ENCODE results near the gene MMP12. TPM values are rescaled to one million over a fixed set of nuclear protein-coding genes. Genes with fewer than 3 reads are reported as not detected.
"Not testable (repeated sequence)": the region's sequence is repeated elsewhere in the genome, so short reads cannot be mapped to it uniquely, and the experiment has no call there.

The MMP12 gene
- total and polyA plus RNA-seq, 4 donors, result 0.31 to 16.9 (median 1.4) TPM

DNA sequence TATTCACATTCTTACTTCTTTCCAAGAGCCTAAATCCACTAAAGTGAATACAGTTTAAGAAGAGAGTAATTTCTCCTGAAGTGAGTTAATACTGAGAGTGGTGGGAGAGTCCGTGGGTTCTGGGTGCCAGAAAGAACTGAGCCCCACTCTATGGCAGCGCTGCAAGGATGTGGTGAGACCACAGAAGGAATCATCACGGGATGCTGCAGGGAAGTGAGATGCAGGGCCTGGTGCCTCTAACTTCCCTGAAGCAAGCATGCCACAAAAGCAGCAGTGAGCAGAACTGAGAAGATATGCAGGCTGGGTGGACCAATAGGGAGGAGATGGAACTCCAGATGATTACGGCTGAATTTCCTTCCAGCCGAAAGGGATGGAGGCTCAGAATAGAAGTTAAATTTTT is 5.0 kb upstream of the MMP12 start:
- TF ChIP-seq, protein P1, sequence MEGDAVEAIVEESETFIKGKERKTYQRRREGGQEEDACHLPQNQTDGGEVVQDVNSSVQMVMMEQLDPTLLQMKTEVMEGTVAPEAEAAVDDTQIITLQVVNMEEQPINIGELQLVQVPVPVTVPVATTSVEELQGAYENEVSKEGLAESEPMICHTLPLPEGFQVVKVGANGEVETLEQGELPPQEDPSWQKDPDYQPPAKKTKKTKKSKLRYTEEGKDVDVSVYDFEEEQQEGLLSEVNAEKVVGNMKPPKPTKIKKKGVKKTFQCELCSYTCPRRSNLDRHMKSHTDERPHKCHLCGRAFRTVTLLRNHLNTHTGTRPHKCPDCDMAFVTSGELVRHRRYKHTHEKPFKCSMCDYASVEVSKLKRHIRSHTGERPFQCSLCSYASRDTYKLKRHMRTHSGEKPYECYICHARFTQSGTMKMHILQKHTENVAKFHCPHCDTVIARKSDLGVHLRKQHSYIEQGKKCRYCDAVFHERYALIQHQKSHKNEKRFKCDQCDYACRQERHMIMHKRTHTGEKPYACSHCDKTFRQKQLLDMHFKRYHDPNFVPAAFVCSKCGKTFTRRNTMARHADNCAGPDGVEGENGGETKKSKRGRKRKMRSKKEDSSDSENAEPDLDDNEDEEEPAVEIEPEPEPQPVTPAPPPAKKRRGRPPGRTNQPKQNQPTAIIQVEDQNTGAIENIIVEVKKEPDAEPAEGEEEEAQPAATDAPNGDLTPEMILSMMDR (IDR thresholded peaks at IDR 0.05; ENCODE audit: control extremely low read depth, extremely low read depth), result no peak
- Histone ChIP-seq H3K27me3 (ENCODE audit: control insufficient read depth in 3 of 3, insufficient read depth in 3 of 3, low read length in 2 of 3) (no peaks in the 10 kb centered on the region), H3K36me3 (ENCODE audit: control insufficient read depth in 4 of 4, insufficient read depth in 4 of 4, low read length in 4 of 4) (no peaks in the 10 kb centered on the region), H3K9me3 (ENCODE audit: control insufficient read depth in 4 of 4, insufficient read depth in 3 of 4, low read length in 3 of 4) (no peaks in the 10 kb centered on the region), H3K9ac (ENCODE audit: insufficient read depth in 1 of 2, low read length in 2 of 2) (no peak overlapping the region), H3K4me1 (ENCODE audit: control insufficient read depth in 5 of 5, insufficient read depth in 5 of 5, low read length in 5 of 5) (no peaks in the 10 kb centered on the region), H3K27ac (ENCODE audit: low read depth in 1 of 2, low read length in 1 of 2) (no peak overlapping the region), H3K4me3 (no peak overlapping the region)
- 61 to 74% methylated on average over 5 of the region's 5 CpGs for WGBS, 2 donors
- no peak for DNase-seq
- ATAC-seq (ENCODE audit: insufficient read depth, low FRiP score), result no peak

DNA sequence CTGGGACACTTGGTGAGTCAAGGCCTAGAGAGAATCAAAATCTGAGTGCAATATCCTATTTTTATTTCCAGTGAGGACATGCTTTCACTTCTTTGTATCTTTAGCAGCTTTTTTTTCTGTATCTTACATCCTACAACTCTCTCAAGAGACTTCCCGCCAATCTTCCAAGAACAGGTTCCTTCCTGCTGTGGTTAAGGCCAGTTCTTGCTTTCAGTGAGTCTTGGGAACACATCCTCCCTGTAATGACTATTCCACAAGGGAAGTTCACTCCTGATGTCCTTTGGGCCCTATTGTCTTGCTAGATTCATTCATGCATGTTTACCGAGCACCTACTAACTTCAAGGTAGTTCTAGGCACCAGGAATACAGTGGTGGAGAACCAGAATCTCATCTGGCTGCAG is 3.8 kb upstream of the MMP12 start:
- TF ChIP-seq, protein P1 (IDR thresholded peaks at IDR 0.05; ENCODE audit: control extremely low read depth, extremely low read depth), result no peak
- no peak overlapping the region for H3K27ac ChIP-seq (ENCODE audit: low read depth in 1 of 2, low read length in 1 of 2)
- no peak overlapping the region for H3K9ac ChIP-seq (ENCODE audit: insufficient read depth in 1 of 2, low read length in 2 of 2)
- H3K27me3 ChIP-seq (ENCODE audit: control insufficient read depth in 3 of 3, insufficient read depth in 3 of 3, low read length in 2 of 3), result no peaks in the 10 kb centered on the region
- WGBS, 2 donors, result 89 to 92% methylated on average over 2 of the region's 2 CpGs
- DNase-seq (no peak), ATAC-seq (ENCODE audit: insufficient read depth, low FRiP score) (no peak)
- H3K4me1 ChIP-seq (ENCODE audit: control insufficient read depth in 5 of 5, insufficient read depth in 5 of 5, low read length in 5 of 5), result no peaks in the 10 kb centered on the region
- no peak overlapping the region for H3K4me3 ChIP-seq
- no peaks in the 10 kb centered on the region for H3K36me3 ChIP-seq (ENCODE audit: control insufficient read depth in 4 of 4, insufficient read depth in 4 of 4, low read length in 4 of 4)
- no peaks in the 10 kb centered on the region for H3K9me3 ChIP-seq (ENCODE audit: control insufficient read depth in 4 of 4, insufficient read depth in 3 of 4, low read length in 3 of 4)

DNA sequence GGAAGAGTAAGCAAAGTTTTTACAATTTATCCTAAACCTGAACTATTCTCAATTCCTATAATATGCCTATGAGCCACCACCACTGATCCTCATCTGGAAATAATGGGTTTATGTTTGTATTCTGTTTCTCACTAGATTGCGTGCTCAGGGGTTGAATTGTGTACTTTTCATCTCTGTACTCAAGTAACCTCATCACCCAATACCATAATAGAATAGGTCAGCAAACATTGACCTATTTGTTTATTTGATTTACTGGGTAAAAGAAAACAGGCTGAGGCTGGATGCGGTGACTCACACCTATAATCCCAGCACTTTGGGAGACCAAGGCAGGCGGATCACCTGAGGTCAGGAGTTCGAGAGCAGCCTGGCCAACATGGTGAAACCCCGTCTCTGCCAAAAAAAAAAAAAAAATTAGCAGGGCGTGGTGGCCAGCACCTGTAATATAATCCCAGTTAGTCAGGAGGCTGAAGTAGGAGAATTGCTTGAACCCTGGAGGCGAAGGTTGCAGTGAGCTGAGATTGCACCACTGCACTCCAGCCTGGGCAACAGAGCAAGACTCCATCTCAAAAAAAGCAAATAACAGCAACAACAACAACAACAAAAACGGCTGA is 5.3 kb downstream of the MMP12 start:
- DNase-seq; H3K36me3 ChIP-seq (ENCODE audit: control insufficient read depth in 4 of 4, insufficient read depth in 4 of 4, low read length in 4 of 4); H3K9me3 ChIP-seq (ENCODE audit: control insufficient read depth in 4 of 4, insufficient read depth in 3 of 4, low read length in 3 of 4); H3K4me1 ChIP-seq (ENCODE audit: control insufficient read depth in 5 of 5, insufficient read depth in 5 of 5, low read length in 5 of 5); H3K9ac ChIP-seq (ENCODE audit: insufficient read depth in 1 of 2, low read length in 2 of 2); H3K4me3 ChIP-seq; ATAC-seq (ENCODE audit: insufficient read depth, low FRiP score); H3K27me3 ChIP-seq (ENCODE audit: control insufficient read depth in 3 of 3, insufficient read depth in 3 of 3, low read length in 2 of 3); H3K27ac ChIP-seq (ENCODE audit: low read depth in 1 of 2, low read length in 1 of 2): not testable (repeated sequence)
- WGBS, 2 donors, result 84 to 85% methylated on average over 8 of the region's 8 CpGs

DNA sequence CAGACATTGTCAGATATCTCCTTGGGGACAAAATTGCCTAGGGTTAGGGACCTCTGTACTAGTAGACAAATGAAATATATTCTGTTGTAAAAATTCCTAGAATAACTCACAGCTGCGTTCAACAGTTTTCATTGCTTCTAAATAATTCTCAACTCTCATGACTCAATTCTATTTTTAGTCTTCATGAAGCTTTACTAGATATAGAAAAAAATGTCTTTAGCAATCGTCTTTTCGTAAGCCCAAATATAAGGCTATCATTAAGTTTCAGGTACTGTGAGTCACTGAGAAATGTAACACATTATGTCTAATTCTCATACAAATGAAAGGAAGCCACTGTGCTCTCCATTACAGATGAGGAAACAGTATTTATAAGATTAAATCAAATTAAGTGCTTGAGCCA is 6.4 kb downstream of the MMP12 start:
- ATAC-seq (ENCODE audit: insufficient read depth, low FRiP score), result no peak
- no peak for DNase-seq
- TF ChIP-seq, protein P1 (IDR thresholded peaks at IDR 0.05; ENCODE audit: control extremely low read depth, extremely low read depth), result no peak
- Histone ChIP-seq H3K27ac (ENCODE audit: low read depth in 1 of 2, low read length in 1 of 2) (no peak overlapping the region), H3K4me3 (no peak overlapping the region), H3K27me3 (ENCODE audit: control insufficient read depth in 3 of 3, insufficient read depth in 3 of 3, low read length in 2 of 3) (no peaks in the 10 kb centered on the region), H3K9me3 (ENCODE audit: control insufficient read depth in 4 of 4, insufficient read depth in 3 of 4, low read length in 3 of 4) (no peaks in the 10 kb centered on the region), H3K36me3 (ENCODE audit: control insufficient read depth in 4 of 4, insufficient read depth in 4 of 4, low read length in 4 of 4) (no peaks in the 10 kb centered on the region), H3K9ac (ENCODE audit: insufficient read depth in 1 of 2, low read length in 2 of 2) (no peak overlapping the region), H3K4me1 (ENCODE audit: control insufficient read depth in 5 of 5, insufficient read depth in 5 of 5, low read length in 5 of 5) (no peaks in the 10 kb centered on the region)
- WGBS, 2 donors, result 78 to 83% methylated on average over 3 of the region's 3 CpGs

Data from lung (tissue), 12 donors.